Hypothalamus (tissue), 51 donors: Measurements from ENCODE around the gene PPM1N.

Source experiments
- DNase-seq, 51 donors: peaks; one replicate each; lab custom pipeline; 2025; lab: John Stamatoyannopoulos, UW

The PPM1N gene

GRCh38 chr19:45485305-45486077, 12.8 kb upstream of the PPM1N start:
- DNase-seq = peak; percentile 37 to 99 (median 92)

- no peak for DNase-seq
These were observed 9.5 kb upstream of the PPM1N start for GRCh38 chr19:45488708-45489107.

- no peak for DNase-seq
These were observed 8.9 kb upstream of the PPM1N start for GRCh38 chr19:45489216-45489855.

GRCh38 chr19:45492137-45492626, 6.1 kb upstream of the PPM1N start:
- no peak for DNase-seq

GRCh38 chr19:45492627-45493470, 5.4 kb upstream of the PPM1N start:
- DNase-seq = peak in 12 of 51 donors; percentile 12 to 30 (median 20)

- DNase-seq = no peak
These were observed 3.9 kb upstream of the PPM1N start for GRCh38 chr19:45494261-45494916.

- DNase-seq = no peak
These were observed 3.1 kb upstream of the PPM1N start for GRCh38 chr19:45495178-45495577.

GRCh38 chr19:45496349-45496953, 1.8 kb upstream of the PPM1N start:
- DNase-seq = peak in 5 of 51 donors; percentile 25 to 42 (median 40)

- no peak for DNase-seq
These were observed 452 bp upstream of the PPM1N start for GRCh38 chr19:45497791-45498190.

- DNase-seq = peak in 3 of 51 donors; percentile 6 to 8 (median 7)
These were observed 1.2 kb downstream of the PPM1N start for GRCh38 chr19:45499196-45500180.

- no peak for DNase-seq
These were observed 2.9 kb downstream of the PPM1N start for GRCh38 chr19:45500918-45501729.

- no peak for DNase-seq
These were observed 3.4 kb downstream of the PPM1N start for GRCh38 chr19:45501730-45502014.

- no peak for DNase-seq
These were observed 3.9 kb downstream of the PPM1N start for GRCh38 chr19:45502111-45502510.

- no peak for DNase-seq
These were observed 5.7 kb downstream of the PPM1N start for GRCh38 chr19:45503909-45504308.

- no peak for DNase-seq
These were observed 7.1 kb downstream of the PPM1N start for GRCh38 chr19:45505151-45505995.

GRCh38 chr19:45505996-45506245, 7.7 kb downstream of the PPM1N start:
- no peak for DNase-seq

GRCh38 chr19:45506246-45506988, 8.2 kb downstream of the PPM1N start:
- peak in 50 of 51 donors; percentile 33 to 94 (median 81) for DNase-seq
